ENCODE measurements around the gene ELK3.

The ELK3 gene

DNA sequence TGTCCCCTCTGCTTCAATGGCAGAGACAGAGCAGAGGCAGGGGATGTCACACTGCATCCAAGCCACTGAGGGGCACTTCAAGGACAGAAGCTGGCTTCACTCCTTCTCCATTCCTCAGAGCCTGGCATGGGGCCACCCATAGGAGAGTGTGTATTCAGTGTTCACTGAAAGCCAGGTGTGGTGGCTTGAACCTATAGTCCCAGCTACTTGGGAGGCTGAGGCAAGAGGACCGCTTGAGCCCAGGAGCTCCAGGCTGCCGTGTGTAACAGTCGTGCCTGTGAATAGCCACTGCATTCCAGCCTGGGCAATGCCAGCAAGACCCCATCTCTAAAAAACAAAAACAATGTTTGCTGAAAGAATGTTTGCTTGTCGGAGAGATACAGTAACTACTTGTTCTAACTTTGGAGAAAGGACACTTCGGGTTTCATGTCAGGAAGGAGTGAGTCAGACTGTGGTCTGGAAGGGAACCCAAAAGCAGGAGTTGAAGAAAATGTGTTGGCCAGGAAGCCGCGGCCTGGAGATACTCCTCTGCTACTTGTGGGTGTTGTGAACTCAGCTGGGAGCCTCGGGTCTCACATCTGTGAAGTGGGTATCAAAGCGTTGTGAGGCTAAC is 43.4 kb downstream of the ELK3 start:
- peak; percentile 79 for DNase-seq

DNA sequence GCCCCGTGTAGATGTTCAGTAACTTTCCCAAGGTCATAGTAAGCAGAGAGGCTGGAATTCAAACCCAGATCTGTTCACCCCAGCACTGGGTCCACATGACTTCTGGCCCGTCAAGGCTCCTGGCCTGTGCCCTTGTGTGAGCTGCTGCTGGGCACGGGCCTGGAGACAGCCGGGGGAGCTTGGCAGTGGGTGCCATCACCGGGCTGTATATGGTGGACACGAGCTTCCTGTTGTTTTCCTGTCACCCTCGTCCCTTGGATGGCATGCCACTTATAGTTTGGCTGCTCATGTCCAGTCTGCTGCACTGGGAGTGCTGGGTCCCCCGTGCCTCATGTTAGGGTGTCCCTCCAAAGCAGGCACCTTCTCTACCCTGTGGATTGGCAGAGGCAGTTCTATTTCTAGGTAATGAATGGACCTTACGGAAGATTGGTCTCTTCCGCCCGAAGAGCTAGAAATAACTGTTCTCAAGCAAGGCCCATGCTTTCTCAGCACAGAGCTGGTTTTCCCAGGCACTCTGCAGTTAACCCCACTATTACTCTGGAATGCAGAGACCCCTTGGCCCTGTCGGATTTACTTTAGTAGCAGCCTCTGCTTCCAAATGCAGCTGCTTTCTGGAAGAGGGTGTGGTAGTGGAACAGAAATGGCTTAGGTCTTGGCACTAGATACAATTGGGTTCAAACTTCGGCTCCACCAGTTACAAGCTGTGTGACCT is 44.3 kb downstream of the ELK3 start:
- DNase-seq: no peak

DNA sequence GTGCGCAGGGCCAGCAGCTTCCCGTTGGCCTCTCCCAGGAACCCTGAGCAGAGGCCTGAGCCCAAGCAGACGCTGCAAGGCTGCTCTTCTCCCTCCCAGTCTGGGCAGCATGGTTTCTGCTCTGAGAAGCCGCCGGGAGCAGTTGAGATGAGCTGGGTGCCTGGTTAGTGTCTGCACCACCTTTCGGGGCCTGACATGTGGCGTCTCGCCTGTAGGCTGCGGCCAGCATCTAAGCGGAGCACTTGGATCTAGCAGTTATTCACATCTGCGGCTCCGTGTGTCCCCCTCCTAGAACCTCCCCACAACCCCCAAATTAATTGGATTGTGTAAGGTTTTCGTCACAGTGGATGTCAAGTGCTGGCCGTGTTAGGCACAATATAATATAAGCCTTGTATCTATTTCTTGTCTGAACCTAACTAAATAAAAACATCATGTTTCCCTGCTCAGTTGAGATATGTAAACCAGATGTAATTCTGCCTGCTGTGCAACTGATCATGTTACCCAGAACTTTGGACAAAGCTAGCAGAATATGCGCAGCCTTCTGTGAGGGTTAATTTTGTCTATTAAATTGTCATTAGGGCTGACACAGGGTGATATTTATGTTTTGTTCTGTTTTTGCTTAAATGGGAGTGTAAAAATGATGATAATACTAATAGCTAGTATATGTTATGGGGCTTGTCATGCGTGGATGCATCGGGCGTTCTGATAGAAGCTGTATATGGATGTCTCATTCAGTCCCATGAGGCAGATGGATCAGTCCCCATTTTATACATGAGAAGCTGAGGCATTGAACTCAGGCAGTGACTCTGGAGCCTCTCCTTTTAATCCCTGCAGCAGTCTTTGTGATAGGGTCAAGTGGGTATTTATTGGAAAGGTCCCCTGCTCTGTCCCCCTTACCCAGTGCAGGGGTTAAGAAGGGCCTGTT is 45.8 kb downstream of the ELK3 start:
- no peak for DNase-seq

DNA sequence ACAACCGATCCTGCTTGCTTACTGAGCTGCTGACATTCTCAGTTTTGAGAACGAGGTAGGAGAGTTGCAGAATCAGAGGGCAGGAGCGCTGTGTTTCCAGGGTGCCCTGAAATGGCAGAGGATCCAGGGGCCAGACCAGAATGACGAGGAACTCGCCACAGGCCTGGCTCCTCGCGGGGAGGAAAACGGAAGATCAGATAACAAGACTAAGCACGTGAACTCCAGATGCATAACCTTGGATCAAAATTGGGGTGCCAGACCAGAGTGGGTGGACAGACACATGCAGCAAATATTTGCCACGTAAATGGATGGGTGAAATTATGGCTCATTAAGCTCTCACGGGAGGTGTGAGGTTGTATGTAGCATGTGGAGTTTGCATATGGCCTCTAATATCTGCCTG is 46.5 kb downstream of the ELK3 start:
- no peak for DNase-seq

DNA sequence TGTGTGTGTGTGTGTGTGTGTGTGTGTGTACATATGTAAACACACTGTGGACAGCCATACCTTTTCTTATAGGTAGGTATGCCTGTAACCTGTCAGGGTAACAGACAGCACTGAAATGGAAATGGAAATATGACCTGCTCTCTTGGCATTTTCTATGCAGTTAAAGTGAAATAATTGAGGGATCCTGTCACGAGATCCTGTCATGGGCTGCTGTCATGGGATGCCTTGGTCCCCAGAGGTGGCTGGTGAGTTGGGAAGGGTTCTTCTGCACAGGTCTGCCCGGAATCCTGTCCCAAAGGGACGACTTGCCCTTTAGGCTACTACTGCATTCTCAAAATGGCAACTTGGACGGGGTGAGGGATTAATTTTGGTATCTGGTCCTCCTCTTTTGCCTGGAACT is 47.3 kb downstream of the ELK3 start:
- DNase-seq: peak; percentile 54

DNA sequence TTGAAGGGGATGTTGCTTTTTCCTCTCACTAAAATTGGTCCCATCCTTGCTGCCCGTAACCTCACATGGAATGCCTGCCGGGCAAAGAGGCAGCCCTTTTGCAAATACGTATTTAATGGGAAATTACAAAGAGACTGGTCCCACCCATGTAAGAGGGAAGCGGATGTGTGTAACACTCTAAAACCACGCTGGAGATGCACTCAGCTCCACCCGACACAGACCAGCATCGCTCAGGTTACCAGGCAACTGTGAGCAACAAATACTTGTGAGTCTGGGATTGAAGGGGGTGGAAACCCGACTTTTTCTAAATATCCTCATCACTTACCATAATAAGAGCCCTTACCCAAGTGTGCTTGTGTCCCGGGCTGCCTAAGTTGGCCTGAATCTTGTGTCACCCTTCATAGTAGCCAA is 47.7 kb downstream of the ELK3 start:
- peak; percentile 95 for DNase-seq

DNA sequence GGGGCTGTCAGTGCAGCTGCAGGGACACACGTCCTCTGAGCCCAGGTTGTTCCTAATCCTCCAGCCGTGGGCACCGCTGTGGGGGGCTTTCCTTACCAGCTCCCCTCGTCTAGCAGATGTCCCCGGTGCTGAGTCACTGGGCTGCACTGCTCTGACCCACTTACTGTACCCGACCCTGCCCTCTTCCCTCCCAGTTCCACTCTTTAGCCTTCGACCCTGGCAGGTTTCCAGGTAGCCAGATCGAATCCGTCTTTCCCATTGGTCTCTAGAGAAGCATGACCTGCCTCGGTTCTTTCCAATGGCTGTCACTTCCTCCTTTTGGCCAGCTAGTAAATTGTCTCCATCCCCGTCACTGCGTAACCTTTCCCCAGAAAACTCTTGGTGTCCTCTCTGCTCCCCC is 48.4 kb downstream of the ELK3 start:
- DNase-seq: peak; percentile 32

DNA sequence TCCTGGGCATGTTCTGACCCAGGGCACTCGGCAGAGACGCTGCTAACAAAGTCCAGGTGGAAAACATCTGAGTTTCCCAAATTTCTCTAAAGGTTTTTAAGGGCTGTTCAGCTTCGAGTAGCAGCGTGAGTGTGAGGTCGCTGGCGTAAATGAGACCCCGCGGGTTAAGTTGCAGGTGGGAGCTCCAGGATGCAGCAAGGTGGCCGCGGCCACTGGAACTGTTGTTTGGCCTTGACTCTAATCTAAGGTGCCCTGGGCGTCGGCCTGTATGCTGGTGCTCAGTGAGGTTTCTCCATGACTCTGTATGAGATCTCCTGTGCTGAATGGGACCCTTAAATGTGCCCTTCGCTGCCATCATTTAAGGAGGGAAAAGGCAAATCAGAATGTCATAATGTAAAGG is 50.7 kb downstream of the ELK3 start:
- DNase-seq: no peak

DNA sequence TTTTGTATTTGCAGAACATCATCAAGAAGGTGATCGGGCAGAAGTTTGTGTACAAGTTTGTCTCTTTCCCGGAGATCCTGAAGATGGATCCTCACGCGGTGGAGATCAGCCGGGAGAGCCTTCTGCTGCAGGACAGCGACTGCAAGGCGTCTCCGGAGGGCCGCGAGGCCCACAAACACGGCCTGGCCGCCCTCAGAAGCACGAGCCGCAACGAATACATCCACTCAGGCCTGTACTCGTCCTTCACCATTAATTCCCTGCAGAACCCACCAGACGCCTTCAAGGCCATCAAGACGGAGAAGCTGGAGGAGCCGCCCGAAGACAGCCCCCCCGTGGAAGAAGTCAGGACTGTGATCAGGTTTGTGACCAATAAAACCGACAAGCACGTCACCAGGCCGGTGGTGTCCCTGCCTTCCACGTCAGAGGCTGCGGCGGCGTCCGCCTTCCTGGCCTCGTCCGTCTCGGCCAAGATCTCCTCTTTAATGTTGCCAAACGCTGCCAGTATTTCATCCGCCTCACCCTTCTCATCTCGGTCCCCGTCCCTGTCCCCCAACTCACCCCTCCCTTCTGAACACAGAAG is 52.8 kb downstream of the ELK3 start:
- no peak for DNase-seq

DNA sequence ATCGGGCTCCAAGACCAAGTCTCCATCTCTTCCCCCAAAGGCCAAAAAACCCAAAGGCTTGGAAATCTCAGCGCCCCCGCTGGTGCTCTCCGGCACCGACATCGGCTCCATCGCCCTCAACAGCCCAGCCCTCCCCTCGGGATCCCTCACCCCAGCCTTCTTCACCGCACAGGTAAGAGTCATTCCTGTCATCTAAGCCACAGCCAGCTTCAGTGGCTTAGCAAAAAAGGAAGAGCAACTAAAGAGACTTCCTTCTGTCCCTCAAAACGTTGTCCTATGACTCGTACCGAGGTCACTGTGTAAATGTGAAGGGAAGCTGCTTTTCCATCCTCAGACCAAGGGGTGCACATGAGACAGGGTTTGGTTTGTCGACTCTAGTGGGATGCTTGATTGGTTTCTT is 53.4 kb downstream of the ELK3 start:
- DNase-seq: no peak

DNA sequence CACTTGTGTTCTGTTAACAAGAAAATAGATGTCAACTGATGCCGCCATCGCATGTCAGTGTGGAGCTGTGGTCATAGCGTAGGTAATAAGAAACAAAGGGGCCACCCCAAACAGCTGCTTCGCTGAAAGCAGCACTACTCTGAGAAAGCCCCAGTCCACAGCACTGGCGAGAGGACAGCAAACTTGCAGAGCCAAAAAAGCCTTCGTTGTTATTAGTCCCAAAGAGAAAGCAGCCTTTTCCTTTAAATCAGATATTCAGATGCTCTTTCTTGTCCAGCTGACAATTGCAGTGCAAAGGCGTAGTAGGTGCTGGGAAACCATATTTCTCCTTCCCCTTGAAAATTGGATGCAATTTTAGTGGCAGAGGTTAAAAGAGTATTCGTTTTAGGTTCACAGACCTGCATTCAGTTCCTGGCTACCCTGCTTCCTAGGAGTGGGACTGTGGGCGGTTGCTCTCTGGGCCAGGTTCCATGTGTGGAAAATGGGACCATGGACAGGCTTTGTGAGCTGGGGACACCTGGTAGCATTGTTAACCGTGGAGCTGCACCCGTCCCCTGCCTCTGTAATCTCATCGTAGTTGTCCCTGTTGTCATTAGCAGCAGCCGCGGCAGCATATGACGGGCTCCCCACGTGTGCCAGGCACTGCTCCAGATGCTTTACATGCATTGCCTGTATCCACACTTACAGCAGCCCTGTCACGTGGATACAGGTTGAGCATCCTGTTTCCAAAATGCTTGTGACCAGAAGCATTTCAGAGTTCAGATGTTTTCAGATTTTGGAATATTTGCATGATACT is 54.2 kb downstream of the ELK3 start:
- DNase-seq: no peak

DNA sequence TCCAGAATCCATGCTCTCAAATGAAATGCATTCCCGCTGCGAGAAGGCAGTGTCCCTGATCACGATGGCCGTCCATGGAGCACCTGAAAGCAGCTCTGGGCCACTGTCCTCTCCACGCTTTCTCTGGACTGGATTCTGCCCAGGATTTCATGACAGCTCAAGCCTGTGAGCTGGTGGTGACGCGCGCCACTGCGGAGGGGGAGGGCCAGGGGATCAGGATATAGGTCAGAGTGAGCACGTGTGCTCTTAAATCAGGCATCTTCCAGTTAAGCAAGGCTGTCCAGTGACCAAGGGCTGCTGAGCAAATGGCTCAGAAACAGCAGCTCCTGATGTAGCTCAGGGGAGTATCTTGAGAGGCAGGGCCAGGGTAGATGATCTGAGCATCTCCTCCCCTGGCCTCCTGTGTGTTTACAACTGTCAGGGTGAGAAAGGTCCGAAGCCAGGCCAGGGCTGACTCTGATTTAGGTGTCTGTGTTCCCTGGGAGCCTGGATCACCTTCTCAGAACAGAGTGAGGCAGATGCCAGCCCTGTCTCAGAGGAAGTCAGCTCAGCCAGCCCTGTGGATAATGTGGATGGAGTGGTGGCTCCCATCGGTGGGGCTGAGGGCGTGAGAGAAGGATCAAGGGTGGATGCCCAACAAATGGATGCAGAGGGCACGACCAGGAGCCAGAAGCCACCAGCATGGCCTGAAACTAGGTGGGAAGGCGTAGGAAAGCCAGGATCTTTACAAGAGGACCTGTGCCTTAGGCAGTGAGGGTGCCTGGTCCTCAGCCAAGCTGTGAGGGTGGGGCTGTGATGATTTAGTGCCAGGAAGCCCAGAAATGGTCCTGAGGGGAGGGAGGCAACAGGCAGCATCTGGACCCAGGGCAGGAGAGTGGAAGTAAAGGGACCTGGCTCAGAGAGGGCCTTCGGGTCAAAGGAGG is 55.3 kb downstream of the ELK3 start:
- DNase-seq: no peak

DNA sequence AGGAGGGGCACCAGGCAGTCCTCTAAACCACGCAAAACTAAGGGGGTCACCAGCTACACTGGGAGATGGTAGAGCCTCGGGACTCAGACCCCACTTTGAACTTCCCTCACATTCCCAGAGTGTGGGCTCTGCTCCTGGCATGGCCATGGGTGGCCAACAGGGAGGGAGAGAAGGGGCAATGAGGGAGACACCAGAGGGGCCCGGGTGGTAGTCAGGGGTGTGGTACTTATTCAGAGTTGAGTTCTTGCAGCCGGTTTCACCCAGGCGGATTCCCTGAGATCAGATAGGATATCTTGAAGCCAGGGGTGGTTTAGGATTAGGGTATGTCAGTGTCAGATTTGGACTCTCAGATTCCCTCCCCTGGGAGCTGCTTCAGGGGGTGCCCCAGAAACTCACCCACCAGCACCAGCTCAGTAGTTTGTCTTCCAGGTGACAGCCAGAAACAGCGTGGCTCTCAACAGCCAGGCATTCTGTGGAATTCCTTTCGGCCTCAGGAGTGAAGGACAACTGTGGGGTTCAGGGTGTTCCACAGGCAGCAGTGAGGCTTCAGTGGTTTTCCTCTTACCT is 56.0 kb downstream of the ELK3 start:
- no peak for DNase-seq

DNA sequence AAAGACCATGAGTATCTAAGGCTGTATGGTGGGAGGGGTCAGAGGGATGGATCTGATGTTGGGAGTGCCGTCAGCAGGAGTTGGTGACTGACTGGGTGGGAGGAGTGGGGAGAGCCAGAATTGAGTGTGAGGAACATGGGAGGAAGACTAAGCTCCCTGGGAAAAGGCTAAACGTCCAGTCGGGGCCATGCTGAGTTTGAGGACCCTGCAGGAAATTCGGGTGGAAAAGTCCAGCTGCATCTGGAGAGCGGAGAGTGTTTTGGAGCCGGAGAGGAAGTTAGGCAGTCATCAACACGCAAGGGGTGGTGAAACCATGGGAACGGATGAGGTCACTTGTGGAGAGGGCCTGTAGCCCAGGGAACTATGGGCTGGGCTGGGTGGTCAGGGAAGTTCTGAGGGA is 60.9 kb downstream of the ELK3 start:
- no peak for DNase-seq

DNA sequence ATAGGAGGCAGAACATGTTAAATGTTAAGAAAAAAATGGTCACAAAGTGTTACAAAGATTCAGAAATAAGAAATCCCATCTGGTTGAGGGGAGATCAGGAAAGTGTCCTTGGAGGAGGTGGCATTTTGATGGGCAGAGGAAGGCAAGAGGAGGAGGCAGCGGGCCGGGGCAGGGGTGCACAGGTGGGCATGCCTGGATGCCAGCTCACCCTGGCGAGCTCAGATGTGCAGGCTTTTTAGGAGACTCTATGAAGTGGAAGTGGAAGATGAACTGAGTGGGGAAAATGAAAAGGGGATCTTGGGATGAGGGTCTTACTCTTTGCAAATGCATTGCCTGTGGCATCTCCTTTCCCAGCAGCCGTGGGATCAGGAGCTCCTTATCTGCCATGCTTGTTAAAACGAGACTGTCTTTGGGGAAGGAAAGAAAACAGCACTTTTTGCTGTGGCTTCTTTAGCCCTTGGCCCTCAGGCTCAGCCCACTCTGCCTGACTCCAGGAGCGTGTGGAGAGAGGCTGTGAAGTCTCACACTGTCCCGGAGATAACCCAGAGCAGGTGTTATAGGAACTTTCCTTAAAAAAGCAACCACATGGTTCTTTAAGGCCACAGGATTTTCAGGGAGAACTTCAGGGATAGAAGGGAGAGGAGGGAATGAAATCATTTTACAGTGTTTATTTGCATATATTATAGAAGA is 62.6 kb downstream of the ELK3 start:
- no peak for DNase-seq

DNA sequence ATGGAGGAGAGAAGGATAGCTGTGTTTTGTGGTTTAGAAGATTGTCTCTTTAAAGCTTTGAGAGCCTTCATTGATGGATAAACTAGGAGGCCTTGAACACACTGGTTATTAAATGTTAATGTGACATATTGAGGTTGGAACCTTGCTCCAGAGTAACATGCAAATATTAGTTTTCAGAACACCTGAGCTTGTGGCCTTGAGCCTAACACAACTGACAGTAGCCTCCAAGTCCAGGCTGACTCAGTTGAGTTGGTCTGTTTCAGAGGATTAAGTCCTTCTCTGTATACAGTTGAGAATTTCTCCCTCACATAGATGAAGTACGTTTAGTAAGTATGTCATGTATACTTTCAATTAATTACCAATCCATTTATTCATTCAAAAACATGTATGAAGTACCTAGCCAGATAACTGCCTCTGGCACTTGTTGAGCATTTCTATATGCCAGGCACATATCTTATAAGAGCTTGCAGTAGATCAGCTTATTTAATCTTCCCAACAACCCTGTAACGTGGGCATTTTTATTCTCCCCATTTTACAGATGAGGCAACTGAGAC is 63.5 kb downstream of the ELK3 start:
- DNase-seq: no peak

DNA sequence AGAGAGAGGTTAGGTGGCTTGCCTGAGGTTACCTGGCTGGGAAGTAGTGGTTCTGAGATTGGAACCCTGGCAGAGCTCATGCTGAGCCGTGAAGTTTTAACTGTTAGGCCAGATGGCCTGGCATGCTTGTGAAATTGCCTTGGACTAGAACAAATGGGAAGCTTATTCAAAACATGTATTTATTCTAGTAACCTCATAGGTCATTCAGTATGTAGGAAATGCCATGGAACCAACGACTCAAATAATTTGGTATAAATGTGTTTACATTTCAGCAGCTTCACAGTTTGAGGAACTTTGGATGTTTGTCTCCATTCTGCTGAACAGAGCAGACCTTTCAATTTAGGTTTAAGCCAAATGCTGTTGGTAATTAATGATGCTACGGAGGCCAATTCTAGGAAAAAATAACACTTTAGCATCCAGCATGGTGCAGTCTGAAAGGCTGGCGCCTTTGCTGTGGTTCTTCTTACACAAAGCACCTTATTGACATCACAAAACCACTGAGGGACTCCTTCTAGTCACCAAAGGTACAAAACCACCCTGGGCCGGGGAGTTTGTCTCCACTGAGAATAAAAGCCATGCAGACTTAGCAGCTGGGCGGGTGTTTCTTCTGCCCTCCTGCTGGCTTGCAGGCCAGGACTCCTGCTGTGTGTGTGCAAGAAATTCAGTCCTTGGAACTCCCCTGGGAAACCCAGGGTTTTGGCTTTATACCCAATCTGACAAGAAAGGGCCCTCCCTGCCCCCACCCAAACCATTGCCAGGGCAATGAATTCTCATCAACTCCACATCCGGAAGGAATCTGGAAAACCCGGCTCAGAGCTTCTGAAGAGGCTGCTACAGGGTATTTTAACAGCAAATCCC is 64.2 kb downstream of the ELK3 start:
- peak; percentile 36 for DNase-seq

DNA sequence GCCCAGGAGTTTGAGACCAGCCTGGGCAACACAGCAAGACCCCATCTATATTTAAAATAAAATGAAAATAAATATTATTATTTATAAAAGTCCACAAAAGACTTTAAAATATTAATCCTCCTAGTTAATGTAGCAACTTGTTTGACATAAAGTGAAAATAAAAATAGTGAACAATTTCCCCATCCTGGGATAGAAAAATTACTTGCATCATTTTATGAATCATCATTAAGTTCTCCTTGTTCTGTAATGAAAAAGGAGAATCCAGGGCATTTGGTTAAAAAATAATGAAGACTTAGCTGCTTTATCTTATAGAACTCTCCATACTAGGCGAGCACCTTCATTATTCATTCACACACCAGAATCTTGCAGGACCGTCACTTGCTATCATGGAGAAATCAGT is 66.1 kb downstream of the ELK3 start:
- DNase-seq: no peak

DNA sequence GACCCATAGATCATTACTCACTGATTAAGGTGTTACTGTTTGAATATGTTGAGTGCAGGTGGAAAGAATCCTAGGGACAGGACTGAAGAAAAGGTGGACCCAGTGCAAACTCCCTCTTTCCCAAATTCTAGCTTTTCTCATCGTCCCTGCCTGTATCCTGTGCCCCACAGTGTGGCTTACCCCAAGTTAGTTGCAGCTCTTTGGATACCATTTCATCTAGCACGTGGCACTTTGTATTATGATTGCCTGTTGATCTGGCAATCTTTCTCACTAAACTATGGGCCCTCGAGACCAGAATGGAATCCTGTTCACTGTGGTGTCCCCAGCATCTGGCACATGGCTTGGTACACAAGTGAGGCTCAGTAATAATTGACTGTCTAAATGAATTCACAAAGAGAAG is 66.5 kb downstream of the ELK3 start:
- no peak for DNase-seq

Measured in CD4-positive, alpha-beta T cell treated with Interleukin-21 for 1 hour (primary cell).